Type B pancreatic cell (in vitro differentiated cells): Measurements from ENCODE around the gene MAST4. TPM values are rescaled to one million over a fixed set of nuclear protein-coding genes. Genes with fewer than 3 reads are reported as not detected.

Experiments used
- DNase-seq: peaks from one replicate; pipeline ENCODE4 v3.0.0; 2021; ENCODE audit warnings: mixed read lengths; ENCODE audit not compliant: unreplicated experiment; ENCODE audit errors: extremely low spot score
- H3K27ac Mint-ChIP-seq: 2 replicates; pipeline ENCODE4 v1.8.0; 2021; ENCODE audit warnings: mild to moderate bottlenecking, mixed read lengths
- H3K27me3 Mint-ChIP-seq: 2 replicates; pipeline ENCODE4 v1.8.0; 2021; ENCODE audit warnings: mixed read lengths
- H3K36me3 Mint-ChIP-seq: 2 replicates; pipeline ENCODE4 v1.8.0; 2021; ENCODE audit warnings: mixed read lengths
- H3K4me1 Mint-ChIP-seq: one replicate; pipeline ENCODE4 v1.8.0; 2021; ENCODE audit warnings: mixed read lengths; ENCODE audit not compliant: unreplicated experiment
- H3K4me3 Mint-ChIP-seq: 2 replicates; pipeline ENCODE4 v1.8.0; 2021; ENCODE audit warnings: mild to moderate bottlenecking, mixed read lengths
- H3K9me3 Mint-ChIP-seq: 2 replicates; pipeline ENCODE4 v1.8.0; 2021; ENCODE audit warnings: mixed read lengths
- CTCF ChIP-seq: fragments of 200-600 bp; sonication (generic); conservative IDR thresholded peaks from 2 replicates; pipeline ENCODE4 v1.5.0; 2021; ENCODE audit warnings: antibody characterized with exemption, mild to moderate bottlenecking
- total RNA-seq: library from RNA; stranded (reverse); gene quantifications from 2 replicates; pipeline ENCODE4 v1.2.1, GENCODE V29; 2021; ENCODE audit warnings: low replicate concordance

MAST4 gene
- total RNA-seq, 1 donor from 2014 or later = 23.0 TPM

GRCh38 chr5:66989781-66990180, 393.6 kb downstream of the MAST4 start:
- H3K4me1 Mint-ChIP-seq = peaks cover 18% of the 10 kb centered on the region
- H3K27ac Mint-ChIP-seq = no peak overlapping the region
- TF ChIP-seq CTCF = no peak
- H3K9me3 Mint-ChIP-seq = no peaks in the 10 kb centered on the region
- no peak overlapping the region for H3K4me3 Mint-ChIP-seq
- DNase-seq = no peak
- H3K36me3 Mint-ChIP-seq = no peaks in the 10 kb centered on the region
- H3K27me3 Mint-ChIP-seq = no peaks in the 10 kb centered on the region

- Mint-ChIP-seq H3K4me1 (peaks cover 18% of the 10 kb centered on the region), H3K36me3 (no peaks in the 10 kb centered on the region)
- no peak for DNase-seq
Observed at GRCh38 chr5:66991746-66992145, 395.6 kb downstream of the MAST4 start.

GRCh38 chr5:66992547-66992946, 396.4 kb downstream of the MAST4 start:
- Mint-ChIP-seq H3K4me1 (peaks cover 18% of the 10 kb centered on the region), H3K4me3 (no peak overlapping the region), H3K36me3 (no peaks in the 10 kb centered on the region), H3K9me3 (no peaks in the 10 kb centered on the region), H3K27me3 (no peaks in the 10 kb centered on the region), H3K27ac (no peak overlapping the region)
- TF ChIP-seq CTCF = no peak
- DNase-seq = no peak

More at GRCh38 chr5:66991746-66992145, 395.6 kb downstream of the MAST4 start:
- Mint-ChIP-seq H3K27ac (no peak overlapping the region), H3K27me3 (no peaks in the 10 kb centered on the region), H3K4me3 (no peak overlapping the region), H3K9me3 (no peaks in the 10 kb centered on the region)
- TF ChIP-seq CTCF = no peak

GRCh38 chr5:66993448-66993847, 397.3 kb downstream of the MAST4 start:
- H3K27ac Mint-ChIP-seq = no peak overlapping the region
- H3K36me3 Mint-ChIP-seq = no peaks in the 10 kb centered on the region

GRCh38 chr5:66993882-66994281, 397.7 kb downstream of the MAST4 start:
- TF ChIP-seq CTCF = no peak
- DNase-seq = no peak
- Mint-ChIP-seq H3K27ac (no peak overlapping the region), H3K27me3 (no peaks in the 10 kb centered on the region), H3K36me3 (no peaks in the 10 kb centered on the region), H3K9me3 (no peaks in the 10 kb centered on the region), H3K4me1 (peaks cover 12% of the 10 kb centered on the region), H3K4me3 (no peak overlapping the region)

More at GRCh38 chr5:66993448-66993847, 397.3 kb downstream of the MAST4 start:
- H3K27me3 Mint-ChIP-seq = no peaks in the 10 kb centered on the region
- H3K4me1 Mint-ChIP-seq = peaks cover 12% of the 10 kb centered on the region
- no peak for TF ChIP-seq CTCF
- H3K4me3 Mint-ChIP-seq = no peak overlapping the region
- no peak for DNase-seq
- H3K9me3 Mint-ChIP-seq = no peaks in the 10 kb centered on the region

- DNase-seq = no peak
- no peaks in the 10 kb centered on the region for H3K27me3 Mint-ChIP-seq
- no peaks in the 10 kb centered on the region for H3K36me3 Mint-ChIP-seq
- no peak overlapping the region for H3K4me3 Mint-ChIP-seq
- no peak for TF ChIP-seq CTCF
- H3K9me3 Mint-ChIP-seq = no peaks in the 10 kb centered on the region
- peaks cover 9% of the 10 kb centered on the region for H3K4me1 Mint-ChIP-seq
- no peak overlapping the region for H3K27ac Mint-ChIP-seq
Observed at GRCh38 chr5:66994790-66995189, 398.6 kb downstream of the MAST4 start.
